Activated CD4-positive, CD25-positive, alpha-beta regulatory T cell treated with anti-CD3 and anti-CD28 coated beads, Interleukin-2, amount 50 U/mL, for 24 hours (primary cell): ENCODE measurements around the gene SMIM10L2A.
"Not testable (repeated sequence)": the region's sequence is repeated elsewhere in the genome, so short reads cannot be mapped to it uniquely, and the experiment has no call there.

ENCODE experiments used
- ATAC-seq, 2 donors: fragments of 150-1000 bp; cut with Tn5 transposase; one replicate each; pipeline ENCODE4 v1.10.0; 2021; ENCODE audit warnings: mild to moderate bottlenecking in 1 of 2, moderate library complexity in 1 of 2

The SMIM10L2A gene

DNA sequence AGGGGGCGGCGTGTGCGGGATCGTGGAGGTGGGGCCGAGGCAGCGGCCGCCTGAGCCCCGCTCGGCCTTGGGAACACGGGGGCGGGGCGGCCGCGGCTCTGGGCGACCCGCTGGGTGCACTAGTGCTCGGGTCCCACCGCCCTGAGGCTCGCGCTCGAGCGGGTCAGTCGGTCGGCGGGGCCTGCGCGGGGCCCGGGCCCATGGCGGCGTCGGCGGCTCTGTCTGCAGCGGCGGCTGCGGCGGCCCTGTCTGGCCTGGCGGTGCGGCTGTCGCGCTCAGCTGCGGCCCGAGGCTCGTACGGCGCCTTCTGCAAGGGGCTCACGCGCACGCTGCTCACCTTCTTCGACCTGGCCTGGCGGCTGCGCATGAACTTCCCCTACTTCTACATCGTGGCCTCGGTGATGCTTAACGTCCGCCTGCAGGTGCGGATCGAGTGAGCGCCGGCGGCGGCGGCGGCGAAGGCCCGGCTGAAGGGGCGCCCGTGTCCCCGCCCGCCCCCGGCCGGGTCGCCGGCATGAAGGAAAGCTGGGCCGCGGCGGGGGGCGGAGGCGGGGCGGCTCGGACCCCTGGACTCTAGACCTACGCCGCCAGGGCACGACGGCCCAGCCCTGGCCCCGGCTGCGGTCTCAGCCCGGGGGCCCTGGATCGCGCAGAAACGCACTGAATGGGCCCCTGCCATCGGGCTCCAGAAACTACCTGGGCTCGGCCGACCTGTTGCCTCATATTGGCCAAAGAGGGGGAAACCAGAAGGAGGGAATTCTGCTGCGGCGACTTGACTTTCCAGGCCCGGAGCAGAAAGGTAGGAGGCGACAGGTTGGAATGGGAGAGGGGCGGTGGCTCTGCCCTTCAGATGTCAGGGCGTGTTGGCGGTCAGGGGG lies at the start of gene SMIM10L2A:
Gene SMIM10L2A (plus strand): TSS at position 13 of the 878 bp plus-strand sequence. CDS start 188 bp downstream, at position 201.
- peak; percentile 49 to 57 for ATAC-seq

DNA sequence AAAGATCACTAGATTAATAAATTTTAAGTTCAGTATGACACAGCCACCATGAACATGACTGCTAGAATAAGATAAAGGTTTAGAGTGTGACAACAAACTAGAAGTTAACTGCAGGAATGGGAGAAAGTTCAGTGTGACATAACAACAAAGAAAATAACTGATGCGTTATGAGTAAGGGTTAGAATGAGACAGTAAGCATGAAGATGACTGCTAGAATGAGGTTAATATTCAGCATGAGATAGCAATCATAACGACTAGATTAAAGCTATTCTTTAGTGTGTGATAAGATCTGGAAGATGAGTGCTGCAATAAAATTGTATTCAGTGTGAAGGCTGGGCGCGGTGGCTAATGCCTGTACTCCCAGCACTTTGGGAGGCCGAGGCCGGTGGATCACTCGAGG lies 48.4 kb upstream of the SMIM10L2A start:
- ATAC-seq: peak; percentile 28 to 64

DNA sequence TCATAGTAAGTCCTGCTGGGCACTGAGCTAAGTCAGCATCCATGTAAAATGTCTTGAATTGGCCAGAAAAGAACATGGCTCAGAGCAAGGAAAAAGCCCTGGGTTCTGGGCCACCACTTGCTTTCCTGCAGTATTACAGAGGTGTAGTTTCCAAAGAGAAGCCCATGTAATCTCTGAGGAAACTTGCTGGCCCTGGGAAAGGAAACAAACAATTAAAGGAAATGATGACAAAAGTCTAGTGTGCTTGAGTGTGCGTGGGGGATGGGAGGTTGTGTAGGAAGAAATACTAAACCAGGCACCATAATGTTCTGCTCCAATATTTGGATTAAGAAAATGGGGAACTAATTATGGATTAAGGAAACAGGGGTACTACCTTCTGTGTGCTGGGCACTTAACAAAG lies 39.5 kb upstream of the SMIM10L2A start:
- no peak for ATAC-seq

DNA sequence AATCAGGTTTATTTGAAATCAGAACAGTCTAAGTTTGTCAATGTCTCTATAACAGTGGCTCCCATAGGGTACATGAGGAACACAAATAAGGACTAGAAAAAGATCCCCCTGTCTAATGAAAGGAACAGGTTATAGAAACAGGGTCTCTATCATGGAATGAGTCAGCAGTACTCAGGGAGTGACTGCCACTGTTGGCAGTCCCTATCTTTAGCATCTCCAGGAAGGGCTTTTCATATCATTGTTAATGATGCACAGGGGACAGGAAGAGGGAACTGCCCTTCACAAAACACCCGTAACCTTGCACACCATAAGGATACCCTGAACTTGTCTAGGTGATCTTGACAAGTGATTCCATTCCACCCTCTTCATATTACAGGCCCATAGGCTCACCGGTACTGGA lies 38.5 kb upstream of the SMIM10L2A start:
- ATAC-seq: no peak

DNA sequence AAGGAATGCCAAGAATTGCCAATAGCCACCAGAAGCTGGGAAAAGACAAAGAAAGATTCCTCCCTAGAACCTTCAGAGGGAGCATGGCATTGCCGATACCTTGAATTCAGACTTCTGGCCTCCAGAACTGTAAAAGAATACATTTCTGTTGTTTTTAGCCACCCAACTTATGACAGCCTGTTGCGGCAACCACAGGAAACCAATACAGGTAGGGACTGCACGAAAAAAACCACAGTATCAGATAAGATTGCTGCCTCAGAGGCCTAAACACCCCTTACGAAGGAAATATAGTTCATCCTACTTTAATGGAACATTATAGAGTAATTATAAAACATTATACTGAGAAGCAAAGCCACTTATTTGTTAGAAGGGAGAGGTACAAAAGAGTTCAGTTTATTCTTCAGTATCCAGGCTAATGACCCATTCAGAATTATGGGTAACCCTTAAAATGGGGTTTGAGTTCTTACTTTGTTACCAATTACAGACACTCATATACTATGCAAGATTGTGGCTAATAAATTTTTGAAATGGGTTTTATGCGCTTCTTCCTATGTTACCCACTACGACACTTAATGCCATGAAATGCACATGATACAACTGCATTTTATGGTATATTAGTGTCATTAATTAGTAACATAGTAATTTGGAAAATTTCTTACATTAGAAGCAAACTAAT lies 37.4 kb upstream of the SMIM10L2A start:
- peak; percentile 94 to 97 for ATAC-seq

DNA sequence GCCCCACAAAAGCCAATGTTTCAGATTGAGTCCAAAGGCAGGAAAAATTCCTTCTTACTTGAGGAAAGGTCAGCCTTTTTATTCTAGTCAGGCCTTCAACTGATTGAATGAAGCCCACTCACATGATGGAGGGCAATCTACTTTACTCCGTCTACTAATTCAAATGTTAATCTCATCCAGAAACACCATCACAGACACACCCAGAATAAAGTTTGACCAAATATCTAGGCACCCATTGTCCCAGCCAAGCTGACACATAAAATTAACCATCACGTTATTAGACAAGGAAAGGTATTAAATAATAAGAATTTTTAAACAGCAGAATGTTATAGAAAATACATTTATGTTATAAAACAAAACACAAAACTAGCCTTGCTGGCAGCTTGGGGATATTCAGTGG lies 32.9 kb upstream of the SMIM10L2A start:
- no peak for ATAC-seq

DNA sequence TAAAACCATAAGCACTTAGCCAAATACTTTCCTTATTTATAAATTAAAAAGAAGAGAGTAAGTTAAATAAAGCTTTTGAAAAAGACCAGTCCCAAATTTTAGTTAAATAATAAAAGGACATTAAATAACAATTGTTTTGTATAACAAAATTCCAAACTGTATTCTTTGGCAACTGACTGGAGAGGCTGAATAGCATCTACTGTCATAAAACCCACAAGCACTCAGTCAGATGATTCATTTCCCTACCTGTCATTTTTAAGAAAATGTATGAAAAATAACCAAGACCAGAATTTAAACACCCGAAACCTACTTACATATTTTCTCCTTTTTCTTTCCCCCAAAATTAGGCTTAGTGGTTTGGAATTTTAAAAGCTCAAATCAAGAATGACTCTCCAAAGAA lies 32.5 kb upstream of the SMIM10L2A start:
- no peak for ATAC-seq

DNA sequence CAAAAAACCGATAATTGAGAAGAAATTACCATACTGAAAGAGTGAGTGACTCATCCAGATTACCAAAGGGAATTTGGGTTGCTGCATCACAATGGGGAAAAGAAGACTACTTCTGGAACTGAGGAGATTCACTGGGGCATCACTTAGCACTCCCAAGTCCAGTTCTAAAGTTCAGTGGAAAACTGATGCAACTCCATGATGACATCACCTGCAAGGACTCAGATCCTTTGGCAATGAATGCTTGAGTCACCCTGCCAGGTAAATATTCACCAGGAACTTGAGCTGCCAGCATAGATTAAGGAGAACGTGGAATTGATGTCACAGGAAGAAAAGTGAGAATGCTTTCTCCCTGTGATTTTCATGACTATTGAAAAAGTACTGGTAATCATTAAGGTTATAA lies 32.0 kb upstream of the SMIM10L2A start:
- no peak for ATAC-seq

DNA sequence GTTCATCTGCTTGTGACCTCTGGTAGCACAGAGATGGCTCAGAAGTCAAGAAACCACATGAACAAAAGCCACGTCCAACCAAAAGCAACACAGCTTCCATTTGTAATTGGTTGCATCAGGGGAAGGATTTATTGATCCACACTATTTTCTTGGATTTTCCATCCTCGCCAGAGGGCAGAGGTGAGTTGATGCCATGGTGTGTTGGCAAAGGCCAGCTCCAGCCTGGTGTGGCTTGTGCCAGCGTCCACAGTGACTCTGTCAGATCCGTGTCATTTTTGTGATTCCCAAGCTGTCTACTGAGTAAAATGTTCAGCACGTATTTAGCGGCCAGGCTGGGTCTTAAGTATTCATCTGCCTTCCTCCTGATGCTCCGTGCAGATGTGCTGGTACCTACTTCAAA lies 30.0 kb upstream of the SMIM10L2A start:
- no peak for ATAC-seq

DNA sequence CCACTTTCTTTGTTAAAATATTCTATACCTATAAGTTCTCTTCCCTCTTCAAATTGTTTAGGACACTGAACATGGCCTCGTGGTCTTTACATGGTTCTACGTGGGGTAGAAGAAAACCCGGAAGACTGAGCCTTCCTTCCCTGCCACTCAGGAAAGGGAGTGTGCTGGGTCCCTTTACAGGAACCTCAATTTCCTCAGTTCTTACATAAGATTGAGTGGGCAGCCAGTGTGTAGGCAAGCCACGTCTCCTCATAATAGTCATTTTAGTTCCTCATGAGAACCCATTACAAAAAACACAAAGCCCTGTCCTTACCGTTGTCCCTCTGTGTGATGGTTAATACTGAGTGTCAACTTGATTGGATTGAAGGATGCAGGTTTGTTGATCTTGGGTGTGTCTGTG lies 28.7 kb upstream of the SMIM10L2A start:
- ATAC-seq: no peak

DNA sequence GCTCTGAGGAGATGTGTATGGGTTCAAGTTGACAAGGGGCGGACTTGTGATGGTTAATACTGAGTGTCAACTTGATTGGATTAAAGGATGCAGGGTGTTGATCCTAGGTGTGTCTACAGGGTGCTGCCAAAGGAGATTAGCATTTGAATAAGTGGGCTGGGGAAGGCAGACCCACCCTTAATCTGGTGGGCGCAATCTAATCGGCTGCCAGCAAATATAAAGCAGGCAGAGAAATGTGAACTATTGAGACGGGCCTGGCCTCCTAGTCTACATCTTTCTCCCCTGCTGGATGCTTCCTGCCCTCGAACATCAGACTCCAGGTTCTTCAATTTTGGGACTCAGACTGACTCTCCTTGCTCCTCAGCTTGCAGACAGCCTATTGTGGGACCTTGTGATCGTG lies 26.7 kb upstream of the SMIM10L2A start:
- ATAC-seq: no peak

DNA sequence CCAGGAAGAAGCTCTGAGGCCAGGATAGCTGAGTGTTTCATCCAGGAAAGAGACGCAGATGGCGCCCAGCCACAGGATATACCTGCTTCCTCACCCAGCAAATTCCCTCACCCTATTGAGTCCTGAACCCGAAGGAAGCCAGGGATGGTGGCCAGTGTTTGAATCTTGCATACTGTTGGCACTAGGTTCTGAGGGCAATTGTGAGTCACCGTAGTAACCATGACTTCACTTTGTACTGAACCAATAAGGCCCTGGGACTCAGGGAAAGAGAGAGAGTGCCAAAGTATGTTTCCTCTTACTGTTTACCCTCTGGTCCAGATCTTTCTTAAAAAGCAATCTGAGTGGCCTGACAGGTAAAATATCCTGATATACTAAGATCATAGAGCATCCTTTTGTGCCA lies 25.6 kb upstream of the SMIM10L2A start:
- ATAC-seq: no peak

DNA sequence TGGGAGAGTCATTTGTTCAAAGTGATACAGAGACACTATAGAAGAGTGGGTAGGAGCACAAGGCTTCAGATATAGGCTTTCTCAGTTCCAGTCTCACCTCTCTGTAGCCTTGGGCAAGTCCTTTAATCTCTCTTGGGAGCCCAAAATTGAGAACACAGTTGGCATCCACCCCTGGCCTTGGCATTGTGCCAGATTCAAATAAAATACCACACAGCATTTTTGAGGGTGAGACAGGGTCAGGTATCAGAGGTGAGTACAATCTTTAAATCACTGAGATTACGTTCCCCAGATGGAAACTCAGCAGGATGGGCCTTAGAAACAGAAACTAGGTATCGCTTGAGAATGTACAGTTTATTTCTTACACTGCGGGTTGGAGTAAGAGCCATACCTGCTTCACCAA lies 25.2 kb upstream of the SMIM10L2A start:
- ATAC-seq: no peak

DNA sequence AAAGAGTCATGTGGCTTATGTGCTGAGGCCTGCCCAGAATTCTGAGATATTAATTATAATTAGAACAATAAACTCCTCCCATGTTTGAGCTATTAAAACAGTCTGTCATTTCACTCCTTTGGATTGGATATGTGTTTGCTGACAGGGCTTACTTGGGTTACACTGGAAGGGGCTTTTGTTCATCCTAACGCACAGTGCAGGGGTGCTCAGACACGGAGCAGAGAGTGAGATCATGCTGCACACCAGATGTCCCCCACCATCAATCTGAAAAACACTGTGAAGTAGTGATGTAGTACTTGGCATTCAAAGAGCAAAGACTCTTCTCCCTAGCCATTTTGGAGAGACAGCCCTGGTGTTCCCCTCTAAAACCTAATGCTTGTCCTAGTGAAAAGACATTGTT lies 24.1 kb upstream of the SMIM10L2A start:
- ATAC-seq: no peak

DNA sequence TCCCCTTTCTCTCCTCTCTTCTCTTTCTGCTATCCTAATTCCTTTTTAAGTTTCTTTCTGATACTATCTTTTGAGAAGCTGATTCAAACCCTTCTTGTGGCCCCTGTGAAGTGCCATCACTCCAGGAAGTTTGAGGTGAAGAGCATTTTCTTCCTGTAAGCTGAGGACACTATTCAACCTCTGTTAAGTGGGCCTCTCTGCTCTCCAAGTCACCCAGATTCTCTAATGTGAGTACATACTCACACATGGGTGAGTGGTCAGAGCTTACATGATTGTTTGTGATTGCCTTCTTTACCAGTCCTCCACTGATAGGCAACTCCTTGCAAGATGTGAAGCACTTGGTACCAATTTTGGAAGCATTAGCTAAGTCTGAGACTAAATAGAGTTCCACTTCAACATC lies 18.4 kb upstream of the SMIM10L2A start:
- ATAC-seq: no peak

DNA sequence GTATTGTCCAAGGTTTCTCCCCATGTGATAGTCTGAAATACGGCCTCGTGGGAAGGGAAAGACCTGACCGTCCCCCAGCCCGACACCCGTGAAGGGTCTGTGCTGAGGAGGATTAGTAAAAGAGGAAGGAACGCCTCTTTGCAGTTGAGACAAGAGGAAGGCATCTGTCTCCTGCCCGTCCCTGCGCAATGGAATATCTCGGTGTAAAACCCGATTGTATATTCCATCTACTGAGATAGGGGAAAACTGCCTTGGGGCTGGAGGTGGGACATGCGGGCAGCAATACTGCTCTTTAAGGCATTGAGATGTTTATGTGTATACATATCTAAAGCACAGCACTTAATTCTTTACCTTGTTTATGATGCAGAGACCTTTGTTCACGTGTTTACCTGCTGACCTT lies 15.3 kb upstream of the SMIM10L2A start:
- ATAC-seq: not testable (repeated sequence)

DNA sequence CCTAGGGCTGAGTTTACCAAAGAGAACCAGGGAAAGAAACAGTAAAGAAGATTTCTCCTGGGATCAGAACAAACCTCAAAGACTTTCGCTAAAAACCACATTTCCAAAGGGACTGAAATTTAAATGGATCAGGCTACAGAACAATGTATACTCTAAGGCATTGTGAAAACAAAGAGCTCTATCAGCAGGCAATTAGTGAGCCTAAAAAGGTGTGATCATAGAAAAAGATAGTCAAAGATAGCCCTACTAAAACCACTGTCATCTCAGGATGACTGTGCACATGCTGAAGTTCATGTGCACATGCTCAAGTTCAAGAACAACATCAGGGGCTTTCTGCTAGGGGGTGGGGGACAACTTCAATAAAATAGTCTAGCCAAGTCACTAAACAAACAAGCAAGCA lies 12.9 kb upstream of the SMIM10L2A start:
- ATAC-seq: no peak

DNA sequence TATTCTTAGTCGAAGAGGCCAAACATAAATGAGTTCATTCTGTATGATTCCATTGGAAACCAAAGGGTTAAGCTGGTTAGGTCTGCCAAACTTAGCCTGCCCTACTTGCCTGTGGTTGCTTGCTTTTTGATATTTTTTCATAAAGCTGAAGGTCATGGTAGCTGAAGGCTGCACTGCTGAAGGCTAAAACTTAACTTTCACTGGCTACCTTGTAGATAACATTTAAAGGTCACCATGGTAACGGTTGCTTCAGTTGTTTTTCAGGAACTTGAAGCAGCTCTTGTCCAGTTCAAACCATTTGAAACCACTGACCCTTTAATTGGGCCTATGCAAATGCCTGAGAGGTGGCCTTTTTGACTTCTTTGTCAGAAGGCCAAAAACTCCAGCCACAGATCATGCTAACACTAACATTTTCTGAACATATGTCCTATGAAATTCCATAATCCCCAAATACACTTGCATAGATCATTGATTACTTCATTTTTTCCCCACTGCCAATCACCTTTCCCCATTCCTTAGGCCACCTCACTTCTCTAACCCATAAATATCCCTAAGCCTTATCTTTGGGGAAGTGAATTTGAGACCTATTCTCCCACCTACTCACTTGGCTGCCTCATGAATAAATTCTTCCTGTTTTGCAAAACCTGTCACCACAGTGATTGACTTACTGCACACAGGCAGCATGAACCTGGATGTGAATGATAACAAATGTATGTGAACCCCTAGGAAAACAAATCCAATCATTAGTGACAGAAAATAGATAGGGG lies 10.7 kb upstream of the SMIM10L2A start:
- no peak for ATAC-seq

DNA sequence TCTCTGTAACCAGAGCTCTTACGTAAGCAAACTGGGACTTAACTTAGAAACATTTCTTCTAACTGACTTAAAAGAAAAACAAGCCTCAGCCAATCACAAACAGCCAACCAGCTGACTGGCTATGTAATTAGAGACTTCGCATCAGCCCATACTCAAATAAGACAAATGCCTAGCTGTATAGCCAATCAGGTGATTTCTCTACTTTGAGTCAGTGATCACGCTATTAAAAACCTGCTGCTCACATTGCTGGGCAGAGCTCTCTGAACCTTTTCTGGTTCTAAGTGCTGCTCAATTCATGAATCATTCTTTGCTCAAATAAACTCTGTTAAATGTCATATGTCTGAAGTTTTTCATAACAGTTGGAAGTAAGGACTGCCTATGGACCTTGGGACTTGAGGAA lies 9.9 kb upstream of the SMIM10L2A start:
- no peak for ATAC-seq

DNA sequence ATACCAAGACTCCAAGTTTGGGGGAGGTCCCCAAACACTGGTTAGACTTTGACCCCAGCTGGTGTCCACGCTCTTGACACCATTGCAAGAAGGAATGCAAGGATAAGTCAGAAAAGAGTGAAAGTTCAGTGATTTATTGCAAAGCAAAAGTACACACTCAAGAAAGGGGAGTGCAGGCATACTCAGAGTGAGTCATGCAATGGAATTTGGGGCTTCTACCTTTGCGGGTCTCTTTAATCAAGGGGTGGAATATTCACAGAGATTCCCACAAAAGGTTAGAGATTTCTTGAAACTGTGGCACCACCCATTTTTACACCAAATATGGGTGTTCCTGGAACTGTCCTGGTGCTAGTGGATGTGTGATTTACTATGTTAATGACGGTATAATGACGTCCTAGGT lies 5.2 kb upstream of the SMIM10L2A start:
- no peak for ATAC-seq

DNA sequence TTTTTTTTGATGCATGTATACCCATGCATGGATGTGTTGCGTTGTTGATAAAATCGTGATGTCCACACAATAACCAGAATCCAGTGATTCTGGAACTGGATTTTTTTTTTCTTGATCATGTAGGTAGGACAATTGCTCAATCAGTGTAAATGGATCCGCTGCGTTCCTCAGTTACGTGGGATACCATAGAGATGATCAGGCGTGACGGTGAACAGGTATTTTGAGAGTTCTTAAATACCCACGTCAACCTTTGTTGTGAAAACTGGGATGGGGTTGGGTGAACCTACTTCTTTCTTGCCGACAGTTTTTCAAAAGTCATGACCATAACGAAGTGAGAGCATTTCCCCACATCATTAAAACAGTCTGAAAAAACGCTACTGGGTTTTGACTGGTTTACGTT lies 913 bp upstream of the SMIM10L2A start:
- no peak for ATAC-seq

DNA sequence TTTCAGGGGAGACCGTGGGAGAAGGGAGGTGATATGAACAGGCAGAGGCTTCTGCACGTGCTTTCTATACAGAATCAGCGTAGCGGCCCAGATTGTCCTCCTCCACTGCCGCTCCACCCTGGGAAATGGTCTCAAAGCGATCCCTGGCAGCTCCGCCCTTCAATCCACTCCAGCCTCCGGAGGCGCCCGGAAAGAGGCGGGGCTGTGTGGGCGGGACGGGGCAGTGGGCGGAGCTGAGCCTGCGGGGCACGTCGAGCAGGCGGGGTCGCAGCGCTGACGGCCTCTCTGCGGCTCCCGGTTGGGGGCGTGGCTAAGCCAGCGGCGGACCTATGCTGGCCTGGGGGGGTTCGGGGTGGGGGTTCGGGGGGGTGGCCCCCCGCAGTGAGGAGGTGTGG lies 210 bp upstream of the SMIM10L2A start:
- peak; percentile 86 to 87 for ATAC-seq

DNA sequence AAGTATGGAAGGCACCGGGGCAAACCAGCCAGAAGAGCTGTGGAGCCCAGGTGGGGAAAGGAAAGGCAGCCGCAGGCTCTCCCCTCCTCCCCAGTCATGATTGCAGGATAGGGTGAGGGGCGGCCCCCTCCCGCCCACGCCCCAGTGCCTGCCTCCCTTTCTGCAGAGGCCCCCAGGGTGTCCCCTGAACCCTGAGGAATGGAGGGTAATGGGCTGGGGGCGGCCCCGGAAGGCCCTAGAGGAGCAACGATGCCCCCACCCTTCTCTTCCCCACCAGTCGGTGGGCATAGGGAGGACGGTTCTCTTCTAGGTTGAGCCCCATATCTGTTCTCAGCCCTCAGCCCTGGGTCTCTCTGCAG lies 1.0 kb downstream of the SMIM10L2A start:
- not testable (repeated sequence) for ATAC-seq
